GM23338 (cell line): ENCODE measurements around the gene IL19. TPM values are rescaled to one million over a fixed set of nuclear protein-coding genes. Genes with fewer than 3 reads are reported as not detected.

Experiments used
- ATAC-seq: fragments of 200-7000 bp; cut with Tn5 transposase; 3 replicates; pipeline ENCODE4 v1.9.1; 2020
- DNase-seq: peaks from one replicate; pipeline ENCODE4 v3.0.0-alpha.2; 2015; ENCODE audit warnings: low spot score
- H2AFZ ChIP-seq: fragments of 200-600 bp; sonication (generic); 2 replicates; pipeline ENCODE4 v1.8.0; 2016; ENCODE audit warnings: antibody characterized with exemption, mild to moderate bottlenecking, moderate library complexity
- H3F3A ChIP-seq: fragments of 200-600 bp; sonication (generic); replicated peaks from 2 replicates; pipeline ENCODE4 v1.8.0; 2017; ENCODE audit warnings: antibody characterized with exemption, mixed run types, low read depth
- H3K27ac ChIP-seq: fragments of 200-600 bp; sonication (generic); 2 replicates; pipeline ENCODE4 v1.6.1; 2016; ENCODE audit warnings: low read depth
- H3K27me3 ChIP-seq: fragments of 200-600 bp; sonication (generic); 2 replicates; pipeline ENCODE4 v1.8.0; 2016; ENCODE audit warnings: mild to moderate bottlenecking, mixed run types, moderate library complexity; ENCODE audit not compliant: insufficient read depth
- H3K36me3 ChIP-seq: fragments of 200-600 bp; sonication (generic); 2 replicates; pipeline ENCODE4 v1.8.0; 2016; ENCODE audit warnings: mild to moderate bottlenecking; ENCODE audit not compliant: insufficient read depth
- H3K4me1 ChIP-seq: fragments of 200-600 bp; sonication (generic); 2 replicates; pipeline ENCODE4 v1.8.0; 2016; ENCODE audit warnings: mild to moderate bottlenecking, moderate library complexity; ENCODE audit not compliant: insufficient read depth
- H3K4me2 ChIP-seq: fragments of 200-600 bp; sonication (generic); 2 replicates; pipeline ENCODE4 v1.7.1; 2017; ENCODE audit warnings: mixed run types
- H3K4me3 ChIP-seq: fragments of 200-600 bp; sonication (generic); 2 replicates; pipeline ENCODE4 v1.6.1; 2016; ENCODE audit warnings: mixed run types
- H3K79me2 ChIP-seq: fragments of 200-600 bp; sonication (generic); replicated peaks from 2 replicates; pipeline ENCODE4 v1.8.0; 2017; ENCODE audit warnings: mild to moderate bottlenecking; ENCODE audit not compliant: insufficient read depth
- H3K9me2 ChIP-seq: fragments of 200-600 bp; sonication (generic); 2 replicates; pipeline ENCODE4 v1.8.0; 2017; ENCODE audit not compliant: insufficient read depth
- H4K20me1 ChIP-seq: fragments of 200-600 bp; sonication (generic); replicated peaks from 2 replicates; pipeline ENCODE4 v1.8.0; 2017; ENCODE audit warnings: mild to moderate bottlenecking; ENCODE audit not compliant: insufficient read depth
- H3K27ac Mint-ChIP-seq: 2 replicates; pipeline ENCODE4 v1.8.0; 2020; ENCODE audit warnings: inconsistent platforms, mild to moderate bottlenecking, moderate library complexity, mixed read lengths
- H3K27me3 Mint-ChIP-seq: 3 replicates; pipeline ENCODE4 v1.8.0; 2022; ENCODE audit warnings: low read depth, mild to moderate bottlenecking, moderate library complexity, mixed read lengths, inconsistent platforms; ENCODE audit not compliant: insufficient read depth, poor library complexity
- H3K36me3 Mint-ChIP-seq: 3 replicates; pipeline ENCODE4 v1.8.0; 2021; ENCODE audit warnings: low read depth, mild to moderate bottlenecking, inconsistent platforms, moderate library complexity, mixed read lengths
- H3K4me1 Mint-ChIP-seq: 3 replicates; pipeline ENCODE4 v1.8.0; 2020; ENCODE audit warnings: mild to moderate bottlenecking, inconsistent platforms, mixed read lengths
- H3K4me3 Mint-ChIP-seq: 3 replicates; pipeline ENCODE4 v1.8.0; 2021; ENCODE audit warnings: moderate library complexity, mild to moderate bottlenecking, inconsistent platforms, mixed read lengths
- H3K9me3 Mint-ChIP-seq: 3 replicates; pipeline ENCODE4 v1.8.0; 2020; ENCODE audit warnings: moderate library complexity, mild to moderate bottlenecking, inconsistent platforms, mixed read lengths
- CREB1 ChIP-seq: fragments of 250-450 bp; sonication (Bioruptor Pico); IDR thresholded peaks from 2 replicates; pipeline ENCODE4 v1.5.0; 2020; ENCODE audit warnings: low read depth, mild to moderate bottlenecking, moderate library complexity
- EZH2 ChIP-seq: fragments of 200-600 bp; sonication (generic); IDR thresholded peaks from one replicate; pipeline ENCODE4 v1.8.0; 2017; ENCODE audit warnings: antibody characterized with exemption, mild to moderate bottlenecking, low read depth; ENCODE audit not compliant: unreplicated experiment
- EZH2phosphoT487 ChIP-seq: fragments of 200-600 bp; sonication (generic); IDR thresholded peaks from one replicate; pipeline ENCODE4 v1.8.1; 2018; ENCODE audit warnings: antibody characterized with exemption; ENCODE audit not compliant: unreplicated experiment
- JUNB ChIP-seq: IDR thresholded peaks from one replicate; pipeline ENCODE4 v1.6.1; 2016; ENCODE audit warnings: antibody characterized with exemption; ENCODE audit not compliant: unreplicated experiment
- NANOG ChIP-seq: IDR thresholded peaks from 2 replicates; pipeline ENCODE4 v1.6.1; 2016; ENCODE audit warnings: antibody characterized with exemption, borderline replicate concordance
- POLR2AphosphoS5 ChIP-seq: IDR thresholded peaks from 2 replicates; pipeline ENCODE4 v1.6.1; 2016; ENCODE audit warnings: antibody characterized with exemption, low read depth
- STAT1 ChIP-seq: IDR thresholded peaks from one replicate; pipeline ENCODE4 v1.6.1; 2016; ENCODE audit warnings: antibody characterized with exemption; ENCODE audit not compliant: unreplicated experiment
- ZNF114 ChIP-seq: fragments of 250-450 bp; sonication (Bioruptor Pico); IDR thresholded peaks from 2 replicates; pipeline ENCODE4 v1.5.0; 2020; ENCODE audit warnings: mild to moderate bottlenecking, moderate library complexity
- ZNF331 ChIP-seq: fragments of 250-450 bp; sonication (Bioruptor Pico); IDR thresholded peaks from 2 replicates; pipeline ENCODE4 v1.5.0; 2020; ENCODE audit warnings: low read depth, mild to moderate bottlenecking, moderate library complexity
- polyA plus RNA-seq: library from polyadenylated mRNA; unstranded; fragments of >200 nt; fragmentation: Nextera tagmentation; extraction: Ambion mirVana; gene quantifications from 2 replicates; pipeline ENCODE4 v1.2.1, GENCODE V29; 2016
- total RNA-seq: library from RNA; depleted of rRNA; stranded (reverse); fragments of >200 nt; shearing (Covaris generic); gene quantifications from 2 replicates; pipeline ENCODE4 v1.2.3, GENCODE V29; 2014
- TF ChIP-seq, protein P1 (sequence below): IDR thresholded peaks from 2 replicates; pipeline ENCODE4 v1.6.1; 2016; ENCODE audit warnings: antibody characterized with exemption
- TF ChIP-seq, protein P2 (sequence below): IDR thresholded peaks from one replicate; pipeline ENCODE4 v1.6.1; 2018; ENCODE audit warnings: antibody characterized with exemption; ENCODE audit not compliant: unreplicated experiment
- TF ChIP-seq, protein P3 (sequence below): fragments of 250-450 bp; sonication (Bioruptor Pico); IDR thresholded peaks from 2 replicates; pipeline ENCODE4 v1.5.0; 2020; ENCODE audit warnings: mild to moderate bottlenecking, moderate library complexity
- TF ChIP-seq, protein P4 (sequence below), 2 experiments: fragments of 200-600 bp in 1 of 2; sonication (generic) in 1 of 2; conservative IDR thresholded peaks; 2 replicates each; pipeline versions ENCODE4 v1.5.1 to v1.6.1; 2016 to 2017; ENCODE audit warnings: antibody characterized with exemption in 2 of 2, low read depth in 2 of 2, mild to moderate bottlenecking in 2 of 2, moderate library complexity in 1 of 2

Gene IL19
- total and polyA plus RNA-seq, 2 experiments from 2014 or later, result not detected

DNA sequence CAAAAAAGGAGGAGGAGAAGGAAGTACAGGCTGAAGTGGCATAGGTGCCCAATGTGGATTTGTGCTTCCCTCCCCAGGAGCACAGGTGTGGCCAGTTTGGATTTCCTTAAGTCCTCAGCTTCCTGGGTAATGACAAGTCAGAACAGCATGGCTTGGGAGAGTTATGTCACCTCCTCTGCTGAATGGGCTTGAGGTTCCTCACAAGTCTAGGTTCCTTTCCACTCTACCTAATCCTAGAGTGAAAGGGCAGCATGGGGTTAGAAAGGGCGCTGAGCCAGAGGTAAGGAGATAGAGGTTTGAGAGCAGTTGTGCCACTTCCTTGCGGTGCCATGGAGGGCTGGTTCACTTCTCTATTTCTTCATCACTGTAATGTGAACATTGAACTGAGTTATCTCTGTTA, 59.3 kb downstream of the IL19 start:
- Histone ChIP-seq H3K27me3 (no peaks in the 10 kb centered on the region), H3K4me2 (no peak overlapping the region), H3F3A (no peaks in the 10 kb centered on the region), H3K4me3 (no peak overlapping the region), H2AFZ (no peak overlapping the region), H3K4me1 (no peaks in the 10 kb centered on the region; the same call in 1 of the 2 replicates), H3K9me2 (no peaks in the 10 kb centered on the region), H3K36me3 (no peaks in the 10 kb centered on the region), H3K79me2 (no peaks in the 10 kb centered on the region), H4K20me1 (no peaks in the 10 kb centered on the region), H3K27ac (no peak overlapping the region)
- Mint-ChIP-seq H3K4me1 (peaks cover 5% of the 10 kb centered on the region; the same call in 1 of the 3 replicates), H3K27ac (no peak overlapping the region), H3K27me3 (peaks cover 1% of the 10 kb centered on the region), H3K36me3 (no peaks in the 10 kb centered on the region), H3K9me3 (no peaks in the 10 kb centered on the region), H3K4me3 (no peak overlapping the region)
- ATAC-seq, result no peak
- TF ChIP-seq, protein P1, sequence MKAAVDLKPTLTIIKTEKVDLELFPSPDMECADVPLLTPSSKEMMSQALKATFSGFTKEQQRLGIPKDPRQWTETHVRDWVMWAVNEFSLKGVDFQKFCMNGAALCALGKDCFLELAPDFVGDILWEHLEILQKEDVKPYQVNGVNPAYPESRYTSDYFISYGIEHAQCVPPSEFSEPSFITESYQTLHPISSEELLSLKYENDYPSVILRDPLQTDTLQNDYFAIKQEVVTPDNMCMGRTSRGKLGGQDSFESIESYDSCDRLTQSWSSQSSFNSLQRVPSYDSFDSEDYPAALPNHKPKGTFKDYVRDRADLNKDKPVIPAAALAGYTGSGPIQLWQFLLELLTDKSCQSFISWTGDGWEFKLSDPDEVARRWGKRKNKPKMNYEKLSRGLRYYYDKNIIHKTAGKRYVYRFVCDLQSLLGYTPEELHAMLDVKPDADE, result no peak
- TF ChIP-seq ZNF114 (no peak), NANOG (no peak), EZH2phosphoT487 (no peak), POLR2AphosphoS5 (no peak), CREB1 (CRISPR knock-in tag) (no peak), EZH2 (no peak), STAT1 (no peak), JUNB (no peak), ZNF331 (CRISPR knock-in tag) (no peak)
- TF ChIP-seq, protein P2, sequence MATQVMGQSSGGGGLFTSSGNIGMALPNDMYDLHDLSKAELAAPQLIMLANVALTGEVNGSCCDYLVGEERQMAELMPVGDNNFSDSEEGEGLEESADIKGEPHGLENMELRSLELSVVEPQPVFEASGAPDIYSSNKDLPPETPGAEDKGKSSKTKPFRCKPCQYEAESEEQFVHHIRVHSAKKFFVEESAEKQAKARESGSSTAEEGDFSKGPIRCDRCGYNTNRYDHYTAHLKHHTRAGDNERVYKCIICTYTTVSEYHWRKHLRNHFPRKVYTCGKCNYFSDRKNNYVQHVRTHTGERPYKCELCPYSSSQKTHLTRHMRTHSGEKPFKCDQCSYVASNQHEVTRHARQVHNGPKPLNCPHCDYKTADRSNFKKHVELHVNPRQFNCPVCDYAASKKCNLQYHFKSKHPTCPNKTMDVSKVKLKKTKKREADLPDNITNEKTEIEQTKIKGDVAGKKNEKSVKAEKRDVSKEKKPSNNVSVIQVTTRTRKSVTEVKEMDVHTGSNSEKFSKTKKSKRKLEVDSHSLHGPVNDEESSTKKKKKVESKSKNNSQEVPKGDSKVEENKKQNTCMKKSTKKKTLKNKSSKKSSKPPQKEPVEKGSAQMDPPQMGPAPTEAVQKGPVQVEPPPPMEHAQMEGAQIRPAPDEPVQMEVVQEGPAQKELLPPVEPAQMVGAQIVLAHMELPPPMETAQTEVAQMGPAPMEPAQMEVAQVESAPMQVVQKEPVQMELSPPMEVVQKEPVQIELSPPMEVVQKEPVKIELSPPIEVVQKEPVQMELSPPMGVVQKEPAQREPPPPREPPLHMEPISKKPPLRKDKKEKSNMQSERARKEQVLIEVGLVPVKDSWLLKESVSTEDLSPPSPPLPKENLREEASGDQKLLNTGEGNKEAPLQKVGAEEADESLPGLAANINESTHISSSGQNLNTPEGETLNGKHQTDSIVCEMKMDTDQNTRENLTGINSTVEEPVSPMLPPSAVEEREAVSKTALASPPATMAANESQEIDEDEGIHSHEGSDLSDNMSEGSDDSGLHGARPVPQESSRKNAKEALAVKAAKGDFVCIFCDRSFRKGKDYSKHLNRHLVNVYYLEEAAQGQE, result no peak
- TF ChIP-seq, protein P3, sequence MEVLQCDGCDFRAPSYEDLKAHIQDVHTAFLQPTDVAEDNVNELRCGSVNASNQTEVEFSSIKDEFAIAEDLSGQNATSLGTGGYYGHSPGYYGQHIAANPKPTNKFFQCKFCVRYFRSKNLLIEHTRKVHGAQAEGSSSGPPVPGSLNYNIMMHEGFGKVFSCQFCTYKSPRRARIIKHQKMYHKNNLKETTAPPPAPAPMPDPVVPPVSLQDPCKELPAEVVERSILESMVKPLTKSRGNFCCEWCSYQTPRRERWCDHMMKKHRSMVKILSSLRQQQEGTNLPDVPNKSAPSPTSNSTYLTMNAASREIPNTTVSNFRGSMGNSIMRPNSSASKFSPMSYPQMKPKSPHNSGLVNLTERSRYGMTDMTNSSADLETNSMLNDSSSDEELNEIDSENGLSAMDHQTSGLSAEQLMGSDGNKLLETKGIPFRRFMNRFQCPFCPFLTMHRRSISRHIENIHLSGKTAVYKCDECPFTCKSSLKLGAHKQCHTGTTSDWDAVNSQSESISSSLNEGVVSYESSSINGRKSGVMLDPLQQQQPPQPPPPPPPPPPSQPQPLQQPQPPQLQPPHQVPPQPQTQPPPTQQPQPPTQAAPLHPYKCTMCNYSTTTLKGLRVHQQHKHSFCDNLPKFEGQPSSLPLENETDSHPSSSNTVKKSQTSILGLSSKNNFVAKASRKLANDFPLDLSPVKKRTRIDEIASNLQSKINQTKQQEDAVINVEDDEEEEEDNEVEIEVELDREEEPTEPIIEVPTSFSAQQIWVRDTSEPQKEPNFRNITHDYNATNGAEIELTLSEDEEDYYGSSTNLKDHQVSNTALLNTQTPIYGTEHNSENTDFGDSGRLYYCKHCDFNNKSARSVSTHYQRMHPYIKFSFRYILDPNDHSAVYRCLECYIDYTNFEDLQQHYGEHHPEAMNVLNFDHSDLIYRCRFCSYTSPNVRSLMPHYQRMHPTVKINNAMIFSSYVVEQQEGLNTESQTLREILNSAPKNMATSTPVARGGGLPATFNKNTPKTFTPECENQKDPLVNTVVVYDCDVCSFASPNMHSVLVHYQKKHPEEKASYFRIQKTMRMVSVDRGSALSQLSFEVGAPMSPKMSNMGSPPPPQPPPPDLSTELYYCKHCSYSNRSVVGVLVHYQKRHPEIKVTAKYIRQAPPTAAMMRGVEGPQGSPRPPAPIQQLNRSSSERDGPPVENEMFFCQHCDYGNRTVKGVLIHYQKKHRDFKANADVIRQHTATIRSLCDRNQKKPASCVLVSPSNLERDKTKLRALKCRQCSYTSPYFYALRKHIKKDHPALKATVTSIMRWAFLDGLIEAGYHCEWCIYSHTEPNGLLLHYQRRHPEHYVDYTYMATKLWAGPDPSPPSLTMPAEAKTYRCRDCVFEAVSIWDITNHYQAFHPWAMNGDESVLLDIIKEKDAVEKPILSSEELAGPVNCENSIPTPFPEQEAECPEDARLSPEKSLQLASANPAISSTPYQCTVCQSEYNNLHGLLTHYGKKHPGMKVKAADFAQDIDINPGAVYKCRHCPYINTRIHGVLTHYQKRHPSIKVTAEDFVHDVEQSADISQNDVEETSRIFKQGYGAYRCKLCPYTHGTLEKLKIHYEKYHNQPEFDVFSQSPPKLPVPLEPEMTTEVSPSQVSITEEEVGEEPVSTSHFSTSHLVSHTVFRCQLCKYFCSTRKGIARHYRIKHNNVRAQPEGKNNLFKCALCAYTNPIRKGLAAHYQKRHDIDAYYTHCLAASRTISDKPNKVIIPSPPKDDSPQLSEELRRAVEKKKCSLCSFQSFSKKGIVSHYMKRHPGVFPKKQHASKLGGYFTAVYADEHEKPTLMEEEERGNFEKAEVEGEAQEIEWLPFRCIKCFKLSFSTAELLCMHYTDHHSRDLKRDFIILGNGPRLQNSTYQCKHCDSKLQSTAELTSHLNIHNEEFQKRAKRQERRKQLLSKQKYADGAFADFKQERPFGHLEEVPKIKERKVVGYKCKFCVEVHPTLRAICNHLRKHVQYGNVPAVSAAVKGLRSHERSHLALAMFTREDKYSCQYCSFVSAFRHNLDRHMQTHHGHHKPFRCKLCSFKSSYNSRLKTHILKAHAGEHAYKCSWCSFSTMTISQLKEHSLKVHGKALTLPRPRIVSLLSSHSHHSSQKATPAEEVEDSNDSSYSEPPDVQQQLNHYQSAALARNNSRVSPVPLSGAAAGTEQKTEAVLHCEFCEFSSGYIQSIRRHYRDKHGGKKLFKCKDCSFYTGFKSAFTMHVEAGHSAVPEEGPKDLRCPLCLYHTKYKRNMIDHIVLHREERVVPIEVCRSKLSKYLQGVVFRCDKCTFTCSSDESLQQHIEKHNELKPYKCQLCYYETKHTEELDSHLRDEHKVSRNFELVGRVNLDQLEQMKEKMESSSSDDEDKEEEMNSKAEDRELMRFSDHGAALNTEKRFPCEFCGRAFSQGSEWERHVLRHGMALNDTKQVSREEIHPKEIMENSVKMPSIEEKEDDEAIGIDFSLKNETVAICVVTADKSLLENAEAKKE (CRISPR knock-in tag), result no peak
- TF ChIP-seq, protein P4, sequence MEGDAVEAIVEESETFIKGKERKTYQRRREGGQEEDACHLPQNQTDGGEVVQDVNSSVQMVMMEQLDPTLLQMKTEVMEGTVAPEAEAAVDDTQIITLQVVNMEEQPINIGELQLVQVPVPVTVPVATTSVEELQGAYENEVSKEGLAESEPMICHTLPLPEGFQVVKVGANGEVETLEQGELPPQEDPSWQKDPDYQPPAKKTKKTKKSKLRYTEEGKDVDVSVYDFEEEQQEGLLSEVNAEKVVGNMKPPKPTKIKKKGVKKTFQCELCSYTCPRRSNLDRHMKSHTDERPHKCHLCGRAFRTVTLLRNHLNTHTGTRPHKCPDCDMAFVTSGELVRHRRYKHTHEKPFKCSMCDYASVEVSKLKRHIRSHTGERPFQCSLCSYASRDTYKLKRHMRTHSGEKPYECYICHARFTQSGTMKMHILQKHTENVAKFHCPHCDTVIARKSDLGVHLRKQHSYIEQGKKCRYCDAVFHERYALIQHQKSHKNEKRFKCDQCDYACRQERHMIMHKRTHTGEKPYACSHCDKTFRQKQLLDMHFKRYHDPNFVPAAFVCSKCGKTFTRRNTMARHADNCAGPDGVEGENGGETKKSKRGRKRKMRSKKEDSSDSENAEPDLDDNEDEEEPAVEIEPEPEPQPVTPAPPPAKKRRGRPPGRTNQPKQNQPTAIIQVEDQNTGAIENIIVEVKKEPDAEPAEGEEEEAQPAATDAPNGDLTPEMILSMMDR (conservative IDR thresholded peaks at IDR 0.05; ENCODE audit: low read depth in 2 of 2), result no peak
- no peak for DNase-seq
